ENCODE data around the gene PRR11.

GRCh38 chr17:59107306-59107670 lies 48.3 kb upstream of the PRR11 start:
- TF ChIP-seq, protein P1, sequence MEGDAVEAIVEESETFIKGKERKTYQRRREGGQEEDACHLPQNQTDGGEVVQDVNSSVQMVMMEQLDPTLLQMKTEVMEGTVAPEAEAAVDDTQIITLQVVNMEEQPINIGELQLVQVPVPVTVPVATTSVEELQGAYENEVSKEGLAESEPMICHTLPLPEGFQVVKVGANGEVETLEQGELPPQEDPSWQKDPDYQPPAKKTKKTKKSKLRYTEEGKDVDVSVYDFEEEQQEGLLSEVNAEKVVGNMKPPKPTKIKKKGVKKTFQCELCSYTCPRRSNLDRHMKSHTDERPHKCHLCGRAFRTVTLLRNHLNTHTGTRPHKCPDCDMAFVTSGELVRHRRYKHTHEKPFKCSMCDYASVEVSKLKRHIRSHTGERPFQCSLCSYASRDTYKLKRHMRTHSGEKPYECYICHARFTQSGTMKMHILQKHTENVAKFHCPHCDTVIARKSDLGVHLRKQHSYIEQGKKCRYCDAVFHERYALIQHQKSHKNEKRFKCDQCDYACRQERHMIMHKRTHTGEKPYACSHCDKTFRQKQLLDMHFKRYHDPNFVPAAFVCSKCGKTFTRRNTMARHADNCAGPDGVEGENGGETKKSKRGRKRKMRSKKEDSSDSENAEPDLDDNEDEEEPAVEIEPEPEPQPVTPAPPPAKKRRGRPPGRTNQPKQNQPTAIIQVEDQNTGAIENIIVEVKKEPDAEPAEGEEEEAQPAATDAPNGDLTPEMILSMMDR (IDR thresholded peaks at IDR 0.05; ENCODE audit: poor library complexity) = no peak
- TF ChIP-seq EZH2 (IDR thresholded peaks at IDR 0.05; ENCODE audit: borderline replicate concordance) (no peak), EZH2phosphoT487 (IDR thresholded peaks at IDR 0.05; ENCODE audit: low read depth, severe bottlenecking, unreplicated experiment) (no peak)
